A204.1 (cell line): ENCODE data around the gene SLC16A8.
"Not testable (repeated sequence)": the region's sequence is repeated elsewhere in the genome, so short reads cannot be mapped to it uniquely, and the experiment has no call there.

Source experiments
- FAIRE-seq: peaks from 2 replicates; lab custom pipeline; 2012; peaks lifted over from hg19 to GRCh38; lab: Jason Lieb, UNC

The SLC16A8 gene

GRCh38 chr22:38043151-38044039 is 40.6 kb downstream of the SLC16A8 start:
- no peak for FAIRE-seq

- FAIRE-seq, result no peak
Observed at GRCh38 chr22:38042488-38042790, 41.5 kb downstream of the SLC16A8 start.

- no peak for FAIRE-seq
Observed at GRCh38 chr22:38041760-38042487, 42.1 kb downstream of the SLC16A8 start.

- no peak for FAIRE-seq
Observed at GRCh38 chr22:38040953-38041759, 42.8 kb downstream of the SLC16A8 start.

- FAIRE-seq, result no peak
Observed at GRCh38 chr22:38038890-38039812, 44.8 kb downstream of the SLC16A8 start.

GRCh38 chr22:38038426-38038825 is 45.6 kb downstream of the SLC16A8 start:
- no peak for FAIRE-seq

GRCh38 chr22:38037367-38038150 is 46.4 kb downstream of the SLC16A8 start:
- not testable (repeated sequence) for FAIRE-seq

- FAIRE-seq, result no peak
Observed at GRCh38 chr22:38036392-38037062, 47.5 kb downstream of the SLC16A8 start.

- FAIRE-seq, result no peak
Observed at GRCh38 chr22:38035530-38035885, 48.5 kb downstream of the SLC16A8 start.

- FAIRE-seq, result no peak
Observed at GRCh38 chr22:38034884-38035529, 49.0 kb downstream of the SLC16A8 start.

- FAIRE-seq, result no peak
Observed at GRCh38 chr22:38034278-38034882, 49.6 kb downstream of the SLC16A8 start.

GRCh38 chr22:38033522-38034277 is 50.3 kb downstream of the SLC16A8 start:
- FAIRE-seq, result no peak

GRCh38 chr22:38032681-38033521 is 51.1 kb downstream of the SLC16A8 start:
- no peak for FAIRE-seq

GRCh38 chr22:38031491-38031890 is 52.5 kb downstream of the SLC16A8 start:
- FAIRE-seq, result no peak

GRCh38 chr22:38030311-38031133 is 53.5 kb downstream of the SLC16A8 start:
- no peak for FAIRE-seq

- no peak for FAIRE-seq
Observed at GRCh38 chr22:38029901-38030300, 54.1 kb downstream of the SLC16A8 start.

- no peak for FAIRE-seq
Observed at GRCh38 chr22:38029370-38029769, 54.6 kb downstream of the SLC16A8 start.
